GM11168 (cell line): ENCODE data around the gene GNB1.

Experiments used
- in situ Hi-C: fragments of 300-500 bp; cut with MboI; formaldehyde crosslinking; loops from one replicate; pipeline ENCODE4 v1.12.0; 2022; ENCODE audit warnings: low sequenced_read_pairs; ENCODE audit not compliant: unreplicated experiment

Gene GNB1

GRCh38 chr1:1922956-1923833 is 32.3 kb upstream of the GNB1 start:
- in situ Hi-C loops = no loop called here

DNA sequence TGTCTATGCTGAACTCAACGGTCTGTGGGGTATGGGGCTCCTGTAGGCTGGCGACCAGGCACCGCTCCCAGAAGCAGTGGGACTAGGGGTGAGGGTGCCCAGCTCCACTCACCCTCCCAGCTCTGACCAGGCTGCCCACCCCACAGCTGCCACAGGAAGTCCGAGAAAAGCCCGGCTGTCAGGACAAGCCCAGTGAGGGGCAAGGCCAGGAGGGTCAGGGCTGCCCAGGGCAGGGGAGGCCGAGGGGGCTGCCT is 31.7 kb upstream of the GNB1 start:
- in situ Hi-C loops = no loop called here

- in situ Hi-C loops = no loop called here
These were observed 31.2 kb upstream of the GNB1 start for GRCh38 chr1:1921901-1922701.

- in situ Hi-C loops = no loop called here
These were observed 30.6 kb upstream of the GNB1 start for GRCh38 chr1:1921459-1921862.

- in situ Hi-C loops = no loop called here
These were observed 29.9 kb upstream of the GNB1 start for GRCh38 chr1:1920608-1921458.

DNA sequence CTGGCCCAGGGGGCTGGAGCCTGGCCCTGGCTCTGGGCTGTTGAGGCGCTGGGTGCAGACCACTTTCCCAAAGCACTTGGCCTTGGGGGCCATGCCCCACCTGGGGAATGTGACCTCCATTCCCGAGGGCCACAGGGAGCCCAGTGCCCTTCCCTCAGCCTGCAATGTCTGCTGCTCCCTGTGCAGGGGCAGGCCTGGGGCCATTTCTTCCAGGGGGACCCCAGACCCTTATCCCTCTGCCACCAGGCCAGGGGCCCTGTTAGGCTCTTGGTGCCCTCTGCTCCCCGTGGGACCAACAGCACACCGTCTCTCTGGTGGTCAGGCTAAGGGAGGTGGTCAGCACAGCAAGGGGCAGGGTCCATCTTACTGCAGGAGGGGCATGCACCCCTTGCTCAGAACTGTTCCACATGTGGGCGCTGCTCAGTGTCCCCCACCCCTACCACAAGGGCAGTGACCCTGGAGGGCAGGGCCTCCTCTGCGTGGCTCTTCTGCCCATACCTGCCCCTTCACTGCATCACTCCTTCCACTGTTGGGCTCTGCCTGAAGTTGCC is 29.2 kb upstream of the GNB1 start:
- in situ Hi-C loops = no loop called here

GRCh38 chr1:1919304-1920056 is 28.6 kb upstream of the GNB1 start:
- in situ Hi-C loops = no loop called here

DNA sequence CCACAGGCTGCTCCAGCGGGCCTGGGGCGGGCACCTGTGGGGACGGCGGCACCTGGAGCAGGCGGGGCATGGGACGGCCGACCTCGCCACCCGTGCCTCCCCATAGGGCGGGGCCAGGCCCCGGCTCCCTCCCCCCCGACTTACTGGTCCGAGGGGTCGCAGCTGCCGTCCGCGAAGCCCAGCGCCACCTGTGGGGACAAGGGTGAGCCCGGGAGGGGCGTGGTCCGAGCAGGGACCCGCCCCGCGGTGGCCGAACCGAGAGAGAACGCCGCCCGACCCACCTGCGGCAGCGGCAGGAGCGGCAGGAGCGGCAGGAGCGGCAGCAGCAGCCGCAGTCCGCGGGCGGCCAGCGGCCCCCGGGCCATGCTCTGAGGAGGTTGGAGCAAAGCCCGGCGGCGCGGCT is 28.0 kb upstream of the GNB1 start, which contains the start of gene TMEM52:
Gene TMEM52, minus strand, starts transcription at position 379 of the 403 bp plus-strand sequence. Its CDS starts 14 bp downstream, at position 365.
- in situ Hi-C loops = no loop called here

DNA sequence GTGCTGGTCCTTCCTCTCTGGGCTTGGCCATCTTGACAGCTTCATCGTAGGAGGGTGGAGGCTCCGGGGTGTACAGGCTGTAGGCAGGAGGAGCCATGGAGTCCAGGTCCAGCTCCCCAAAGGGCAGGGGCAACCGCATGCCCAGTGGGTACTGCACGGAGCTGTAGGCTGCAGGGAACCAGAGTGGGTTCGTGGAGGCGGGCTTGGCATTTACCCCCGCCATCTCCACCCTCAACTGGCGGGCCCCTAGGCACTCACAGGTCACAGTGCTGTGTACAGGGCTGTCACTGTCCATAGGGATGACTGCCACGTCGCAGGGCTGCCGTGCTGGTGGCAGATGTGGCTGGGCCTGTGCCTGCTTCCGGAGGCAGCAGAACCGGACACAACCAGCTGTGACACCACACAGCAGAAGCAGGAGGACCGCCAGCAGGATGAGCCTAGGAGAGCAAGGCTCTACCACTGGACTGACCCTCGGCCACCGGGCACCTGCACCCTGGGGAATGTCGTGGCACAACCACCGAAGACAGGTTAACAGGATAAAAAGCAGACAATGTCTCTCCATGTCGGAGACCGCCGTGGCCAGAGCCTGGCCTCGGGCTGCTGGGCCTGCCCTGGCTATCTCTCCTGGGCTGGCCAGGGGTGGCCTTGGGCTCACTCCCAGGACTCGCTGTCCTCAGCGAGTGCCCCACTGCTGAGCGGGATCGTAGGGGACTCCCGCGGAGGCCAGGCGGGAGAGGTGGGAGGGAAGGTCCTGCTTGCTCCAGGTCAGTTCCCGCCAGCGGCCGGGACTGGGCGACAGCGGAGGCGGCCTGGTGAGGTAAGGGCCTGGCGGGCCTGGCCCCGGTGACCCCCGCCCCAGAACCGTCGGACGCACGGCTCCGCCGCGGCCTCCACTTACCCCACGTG is 27.4 kb upstream of the GNB1 start:
- in situ Hi-C loops = no loop called here

DNA sequence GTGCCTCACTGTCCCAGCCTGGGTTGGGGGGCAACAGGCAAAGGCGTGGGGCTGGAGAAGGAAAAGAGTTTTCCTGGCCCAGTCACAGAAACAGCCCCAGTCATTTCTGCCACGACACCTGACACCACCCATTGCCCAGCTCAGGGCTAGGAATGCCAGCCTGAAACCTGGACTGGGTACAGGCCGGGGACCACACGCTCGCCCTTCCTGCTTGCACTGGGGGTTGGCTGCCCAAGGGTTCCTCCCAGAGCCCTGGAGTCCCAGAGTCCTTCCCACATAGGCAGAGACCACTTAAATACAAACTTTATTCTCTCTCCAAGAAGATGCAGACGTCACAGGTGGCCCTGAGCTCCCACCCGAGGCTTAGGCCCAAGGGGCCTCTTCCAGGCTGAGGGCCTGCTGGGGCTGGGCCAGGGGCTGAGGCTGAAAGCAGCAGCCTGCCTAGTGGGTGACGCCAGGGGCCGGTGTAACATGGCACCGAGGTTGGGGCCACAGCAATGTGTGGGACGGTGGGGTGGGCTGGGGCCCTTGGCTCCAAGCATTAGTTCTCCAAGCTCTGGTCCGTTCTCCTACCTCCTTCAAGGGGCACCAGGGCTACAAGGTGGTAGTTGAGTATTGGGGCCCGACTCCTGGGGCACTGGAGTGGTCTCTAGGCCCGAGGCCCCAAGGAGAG is 26.6 kb upstream of the GNB1 start:
- in situ Hi-C loops = no loop called here

DNA sequence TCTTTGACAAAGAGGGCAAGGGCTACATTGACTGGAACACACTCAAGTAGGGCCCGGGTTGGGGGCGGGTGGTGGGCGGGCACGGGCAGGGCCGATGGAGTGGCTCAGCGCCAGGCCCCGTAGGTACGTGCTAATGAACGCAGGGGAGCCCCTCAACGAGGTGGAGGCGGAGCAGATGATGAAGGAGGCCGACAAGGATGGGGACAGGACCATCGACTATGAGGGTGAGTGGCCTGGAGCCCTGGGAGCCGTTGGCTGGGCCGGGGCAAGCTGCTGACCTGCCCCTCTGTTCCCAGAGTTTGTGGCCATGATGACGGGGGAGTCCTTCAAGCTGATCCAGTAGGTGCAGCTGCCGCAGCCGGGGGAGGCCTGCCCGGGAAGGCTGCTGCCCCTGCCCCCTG is 26.0 kb upstream of the GNB1 start:
- in situ Hi-C loops = no loop called here

- in situ Hi-C loops = no loop called here
These were observed 25.3 kb upstream of the GNB1 start for GRCh38 chr1:1915911-1916840.

DNA sequence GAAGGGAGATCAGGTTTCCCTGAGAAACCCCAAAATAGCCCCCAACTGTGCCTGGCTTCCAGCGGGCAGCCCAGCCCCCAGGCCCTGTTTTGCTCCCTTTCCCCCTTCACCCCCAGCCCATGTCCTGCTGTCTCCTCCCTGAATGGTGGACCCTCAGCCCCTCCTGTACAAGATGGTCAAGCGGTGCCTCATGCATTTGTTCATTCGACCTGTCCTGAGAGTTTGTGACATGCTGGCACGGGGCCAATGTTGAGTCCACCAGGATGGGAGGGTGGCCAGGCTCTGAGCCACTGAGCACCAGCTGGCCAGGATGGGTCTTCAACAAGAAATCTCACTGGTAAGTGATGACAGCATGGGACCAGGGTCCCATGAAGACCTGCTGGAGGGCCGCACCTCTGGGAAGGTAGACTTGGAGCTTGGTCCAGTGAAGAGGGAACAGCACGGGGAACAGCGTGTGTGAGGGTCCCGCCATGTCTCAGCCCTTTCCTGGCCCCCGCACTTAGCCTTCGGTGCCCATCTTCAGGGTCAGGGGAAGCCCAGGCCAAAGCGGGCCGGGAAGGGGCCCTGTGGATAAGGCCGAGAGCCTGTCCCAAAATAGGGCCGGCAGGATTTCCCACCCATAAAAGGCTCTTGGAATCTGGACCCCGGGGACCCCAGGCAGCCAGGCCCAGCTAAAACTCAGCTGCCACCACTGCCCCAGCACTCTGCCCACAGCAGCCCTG is 24.2 kb upstream of the GNB1 start, which contains the start of gene CALML6:
Gene CALML6, plus strand, starts transcription at position 290 of the 722 bp plus-strand sequence. Its CDS starts 21 bp downstream, at position 311.
- in situ Hi-C loops = no loop called here

GRCh38 chr1:1914101-1914970 is 23.4 kb upstream of the GNB1 start:
- in situ Hi-C loops = no loop called here

- in situ Hi-C loops = no loop called here
These were observed 20.6 kb upstream of the GNB1 start for GRCh38 chr1:1911350-1912041.
